Cardiac muscle cell (in vitro differentiated cells and primary cell): ENCODE results near the gene SDK2. TPM values are rescaled to one million over a fixed set of nuclear protein-coding genes. Genes with fewer than 3 reads are reported as not detected.

ENCODE experiments used
- DNase-seq, 2 donors: peaks; one replicate each; pipeline versions ENCODE4 v3.0.0 to v3.0.0-alpha.2; 2010 to 2017; ENCODE audit warnings: low read depth in 1 of 2, low spot score in 1 of 2
- H3K27ac ChIP-seq: fragments of 200-600 bp; sonication (generic); 2 replicates; pipeline ENCODE4 v1.5.1; 2016
- H3K27me3 ChIP-seq: fragments of 200-600 bp; sonication (generic); 2 replicates; pipeline ENCODE4 v1.6.0; 2016; ENCODE audit warnings: control low read depth
- H3K36me3 ChIP-seq: fragments of 200-600 bp; sonication (generic); 2 replicates; pipeline ENCODE4 v1.5.1; 2016; ENCODE audit warnings: control low read depth
- H3K4me1 ChIP-seq: fragments of 200-600 bp; sonication (generic); 2 replicates; pipeline ENCODE4 v1.8.1; 2017; ENCODE audit warnings: low read depth, mild to moderate bottlenecking, mixed run types
- H3K4me3 ChIP-seq: fragments of 200-600 bp; sonication (generic); 2 replicates; pipeline ENCODE4 v1.5.1; 2016; ENCODE audit warnings: mild to moderate bottlenecking
- H3K9me3 ChIP-seq: fragments of 200-600 bp; sonication (generic); 2 replicates; pipeline ENCODE4 v1.5.1; 2017; ENCODE audit warnings: low read depth, mild to moderate bottlenecking, control low read depth
- CTCF ChIP-seq: IDR thresholded peaks from 2 replicates; pipeline ENCODE4 v1.5.1; 2012; ENCODE audit warnings: low read depth, mild to moderate bottlenecking, low read length
- polyA plus RNA-seq: library from polyadenylated mRNA; unstranded; fragments of >200 nt; fragmentation: Nextera tagmentation; extraction: Ambion mirVana; gene quantifications from 2 replicates; pipeline ENCODE4 v1.2.1, GENCODE V29; 2016
- total RNA-seq: library from RNA; depleted of rRNA; stranded (reverse); fragments of >200 nt; gene quantifications from 2 replicates; pipeline ENCODE4 v1.2.3, GENCODE V29; 2016

SDK2 gene
- total and polyA plus RNA-seq, 2 experiments from 2014 or later = 11.8 to 46.8 TPM

GRCh38 chr17:73617501-73617900 is 26.7 kb downstream of the SDK2 start:
- H3K27ac ChIP-seq = peak overlapping the region; percentile 99
- H3K36me3 ChIP-seq = no peaks in the 10 kb centered on the region
- H3K9me3 ChIP-seq = no peaks in the 10 kb centered on the region
- peaks cover 63% of the 10 kb centered on the region for H3K4me1 ChIP-seq
- DNase-seq = no peak
- no peak overlapping the region for H3K4me3 ChIP-seq
- H3K27me3 ChIP-seq = no peaks in the 10 kb centered on the region
- no peak for TF ChIP-seq CTCF

- Histone ChIP-seq H3K27ac (peak overlapping the region; percentile 99), H3K9me3 (no peaks in the 10 kb centered on the region), H3K27me3 (no peaks in the 10 kb centered on the region), H3K4me3 (no peak overlapping the region), H3K4me1 (peaks cover 63% of the 10 kb centered on the region), H3K36me3 (no peaks in the 10 kb centered on the region)
- no peak for TF ChIP-seq CTCF
- DNase-seq = peak in 1 of 2 donors; percentile 34
These were observed 27.3 kb downstream of the SDK2 start for GRCh38 chr17:73616873-73617404.

GRCh38 chr17:73616120-73616872 is 27.9 kb downstream of the SDK2 start:
- TF ChIP-seq CTCF = no peak
- Histone ChIP-seq H3K4me3 (no peak overlapping the region), H3K9me3 (no peaks in the 10 kb centered on the region), H3K36me3 (no peaks in the 10 kb centered on the region), H3K27me3 (no peaks in the 10 kb centered on the region), H3K4me1 (peaks cover 63% of the 10 kb centered on the region), H3K27ac (peak overlapping the region; percentile 99)
- DNase-seq = peak in 1 of 2 donors; percentile 44

- Histone ChIP-seq H3K9me3 (no peaks in the 10 kb centered on the region), H3K4me1 (peaks cover 82% of the 10 kb centered on the region), H3K36me3 (no peaks in the 10 kb centered on the region), H3K27ac (peak overlapping the region; percentile 99), H3K27me3 (no peaks in the 10 kb centered on the region), H3K4me3 (no peak overlapping the region)
- TF ChIP-seq CTCF = no peak
- no peak for DNase-seq
These were observed 30.0 kb downstream of the SDK2 start for GRCh38 chr17:73614256-73614655.

GRCh38 chr17:73613271-73614233 is 30.7 kb downstream of the SDK2 start:
- peaks cover 86% of the 10 kb centered on the region for H3K4me1 ChIP-seq
- no peak for TF ChIP-seq CTCF
- no peaks in the 10 kb centered on the region for H3K27me3 ChIP-seq
- H3K36me3 ChIP-seq = no peaks in the 10 kb centered on the region
- peak in 1 of 2 donors; percentile 83 for DNase-seq
- H3K27ac ChIP-seq = peak overlapping the region; percentile 99
- no peaks in the 10 kb centered on the region for H3K9me3 ChIP-seq
- H3K4me3 ChIP-seq = peak overlapping the region; percentile 16
